Putamen (tissue), 1 donor: ENCODE results near the gene DPEP3.
"Not testable (repeated sequence)": the region's sequence is repeated elsewhere in the genome, so short reads cannot be mapped to it uniquely, and the experiment has no call there.

Source experiments
- DNase-seq: peaks from one replicate; pipeline ENCODE4 v3.0.0-alpha.2; 2016; ENCODE audit warnings: low spot score

Gene DPEP3

GRCh38 chr16:67943619-67944504, 36.4 kb downstream of the DPEP3 start, which contains the start of gene LCAT:
Gene LCAT (minus strand): TSS chr16:67944120. CDS start chr16:67944101, 19 bp downstream.
- peak; percentile 85 for DNase-seq

GRCh38 chr16:67943256-67943618, 37.1 kb downstream of the DPEP3 start:
- DNase-seq, result no peak

- DNase-seq, result no peak
Measured at GRCh38 chr16:67942510-67943255, 37.6 kb downstream of the DPEP3 start.

DNA sequence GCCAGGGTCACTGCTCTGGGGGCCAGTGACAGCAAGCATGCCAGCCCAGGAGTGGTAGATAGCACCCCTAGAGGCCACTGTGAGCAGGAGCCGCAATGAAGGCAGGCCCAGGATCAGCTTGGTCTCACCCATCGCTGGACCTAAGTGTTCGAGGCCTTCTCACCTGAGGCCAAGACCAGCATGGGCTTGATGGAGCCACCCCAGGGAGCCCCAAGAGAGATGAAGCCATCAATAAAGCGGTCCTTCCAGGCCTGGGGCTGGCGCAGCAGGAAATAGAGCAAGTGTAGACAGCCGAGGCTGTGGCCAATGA, 38.1 kb downstream of the DPEP3 start:
- no peak for DNase-seq

- DNase-seq, result no peak
Measured at GRCh38 chr16:67941469-67942199, 38.7 kb downstream of the DPEP3 start.

GRCh38 chr16:67940446-67941089, 39.7 kb downstream of the DPEP3 start:
- DNase-seq, result no peak

- DNase-seq, result no peak
Measured at GRCh38 chr16:67939507-67940445, 40.5 kb downstream of the DPEP3 start.

DNA sequence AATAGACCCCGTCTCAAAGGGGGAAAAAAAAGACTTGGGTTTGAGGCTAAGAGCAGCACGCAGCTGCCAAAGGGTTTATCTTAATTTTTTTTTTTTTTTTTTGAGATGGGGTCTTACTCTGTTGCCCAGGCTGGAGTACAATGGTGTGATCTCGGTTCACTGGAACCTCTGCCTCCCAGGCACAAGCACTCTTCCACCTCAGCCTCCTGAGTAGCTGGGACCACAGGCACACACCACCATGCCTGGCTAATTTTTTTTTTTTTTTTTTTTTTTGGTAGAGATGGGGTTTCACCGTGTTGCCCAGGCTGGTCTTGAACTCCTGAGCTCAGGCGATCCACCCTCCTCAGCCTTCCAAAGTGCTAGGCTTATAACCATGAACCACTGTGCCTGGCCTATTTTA, 42.6 kb downstream of the DPEP3 start:
- DNase-seq, result not testable (repeated sequence)

- no peak for DNase-seq
Measured at GRCh38 chr16:67936880-67937605, 43.3 kb downstream of the DPEP3 start.

GRCh38 chr16:67936124-67936879, 44.0 kb downstream of the DPEP3 start, which contains the start of gene PSMB10:
Gene PSMB10 (minus strand): TSS chr16:67936850. CDS start chr16:67936749, 101 bp downstream.
- DNase-seq, result peak; percentile 57

DNA sequence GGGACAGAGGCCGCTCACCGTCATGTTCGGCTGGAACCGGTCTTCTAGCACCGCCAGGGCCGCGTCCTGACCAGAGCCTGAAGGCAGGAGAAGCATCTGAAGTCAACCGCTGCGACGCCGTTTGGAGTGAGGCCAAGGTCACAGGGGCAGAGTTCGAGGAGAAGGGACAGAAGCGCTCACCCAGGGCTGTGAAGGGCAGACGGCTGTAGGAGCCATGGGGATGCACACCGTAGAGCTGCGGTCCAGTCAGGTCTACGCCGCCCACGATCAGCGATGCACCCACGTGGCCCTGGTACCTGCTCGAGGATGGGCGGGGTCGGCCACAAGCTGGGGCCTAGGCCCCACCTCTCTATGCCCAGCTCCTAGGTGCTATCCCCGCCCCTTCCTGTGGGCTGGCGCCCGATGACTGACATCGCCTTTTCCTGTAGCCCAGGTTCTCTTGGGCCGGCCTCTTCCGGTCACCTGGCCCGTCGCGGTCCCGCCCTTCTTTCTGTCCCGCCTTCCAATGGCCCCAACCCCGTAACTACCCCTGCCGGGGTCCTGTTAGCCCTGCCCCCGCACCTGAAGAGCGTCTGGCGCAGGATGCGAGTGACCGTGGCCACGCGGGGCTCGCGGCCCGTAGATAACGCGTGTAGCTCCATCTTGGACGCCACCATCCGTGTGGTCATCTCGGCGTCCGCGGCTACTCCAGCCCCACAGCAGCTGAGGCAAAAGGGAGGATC, 44.7 kb downstream of the DPEP3 start:
- peak; percentile 96 for DNase-seq

GRCh38 chr16:67935101-67935401, 45.2 kb downstream of the DPEP3 start:
- no peak for DNase-seq

- DNase-seq, result no peak
Measured at GRCh38 chr16:67934306-67935100, 45.8 kb downstream of the DPEP3 start.

GRCh38 chr16:67933805-67934204, 46.5 kb downstream of the DPEP3 start:
- DNase-seq, result no peak

GRCh38 chr16:67932462-67932840, 47.8 kb downstream of the DPEP3 start:
- DNase-seq, result no peak

DNA sequence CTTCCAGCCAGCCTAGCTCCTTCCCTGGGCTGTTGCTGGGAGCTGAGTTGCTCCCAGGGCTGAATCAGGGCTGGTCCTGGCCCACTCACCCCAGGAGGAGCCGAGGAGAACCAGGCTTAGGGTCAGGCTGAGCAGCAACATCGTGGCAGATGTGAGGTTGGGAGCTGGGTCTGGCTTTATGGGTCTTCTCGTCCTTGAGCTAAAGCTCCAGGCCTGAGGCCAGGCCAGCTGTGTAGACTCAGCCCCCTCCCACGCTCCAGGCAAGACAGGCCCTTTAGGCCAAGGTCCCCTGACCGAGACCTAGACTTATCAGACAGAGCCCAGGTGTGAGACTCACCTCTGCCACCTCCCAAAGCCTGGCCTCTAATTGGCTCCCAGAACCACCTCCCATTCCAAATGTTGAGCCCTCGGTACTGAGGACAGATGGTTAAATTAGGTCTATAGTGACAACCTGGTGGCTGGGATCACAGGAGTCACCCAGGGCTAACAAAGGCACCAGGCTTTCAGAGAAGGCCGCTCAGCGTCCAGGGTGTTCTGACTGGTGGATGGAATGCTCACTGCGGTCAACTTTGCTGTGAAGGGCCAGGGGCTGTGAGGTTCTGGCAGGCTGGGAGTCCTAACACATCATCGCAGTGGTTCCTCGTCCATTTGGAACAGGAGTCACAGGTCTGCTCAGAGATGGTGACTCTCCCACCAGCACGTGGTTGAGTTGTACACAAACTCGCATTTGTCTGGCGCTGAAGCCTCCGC, 48.4 kb downstream of the DPEP3 start, which contains the start of gene CTRL:
TSS of gene CTRL (minus strand) at position 151 of the 750 bp plus-strand sequence. CDS start at position 141, 10 bp downstream.
- DNase-seq, result no peak

DNA sequence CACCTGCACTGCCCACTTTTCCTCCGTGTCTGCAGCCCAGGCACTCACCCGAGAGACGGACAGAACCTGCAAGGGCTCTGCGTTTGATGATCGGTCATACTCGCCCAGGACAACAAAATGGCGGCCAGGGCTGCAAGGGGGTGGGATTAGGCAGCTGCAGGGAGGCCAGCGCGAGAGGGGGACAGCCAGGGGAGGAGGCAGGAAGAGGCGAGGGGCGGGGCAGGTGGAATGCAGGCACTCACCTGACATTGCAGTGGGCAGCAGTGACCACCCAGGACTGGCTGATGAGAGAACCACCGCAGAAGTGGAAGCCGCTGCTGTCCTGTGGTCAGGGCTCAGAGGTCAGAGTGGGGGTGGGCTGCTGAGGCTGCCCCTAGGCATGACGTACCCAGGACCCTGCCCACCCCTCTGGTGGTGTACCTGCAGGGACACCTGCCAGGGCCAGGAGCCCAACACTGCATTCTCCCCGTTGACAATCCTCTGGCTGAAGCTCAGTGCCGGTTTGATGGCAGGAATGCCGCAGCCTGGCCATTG, 49.6 kb downstream of the DPEP3 start:
- DNase-seq, result no peak
